ENCODE data around the gene SLC28A2.
"Not testable (repeated sequence)": the region's sequence is repeated elsewhere in the genome, so short reads cannot be mapped to it uniquely, and the experiment has no call there.

SLC28A2 gene, protein sequence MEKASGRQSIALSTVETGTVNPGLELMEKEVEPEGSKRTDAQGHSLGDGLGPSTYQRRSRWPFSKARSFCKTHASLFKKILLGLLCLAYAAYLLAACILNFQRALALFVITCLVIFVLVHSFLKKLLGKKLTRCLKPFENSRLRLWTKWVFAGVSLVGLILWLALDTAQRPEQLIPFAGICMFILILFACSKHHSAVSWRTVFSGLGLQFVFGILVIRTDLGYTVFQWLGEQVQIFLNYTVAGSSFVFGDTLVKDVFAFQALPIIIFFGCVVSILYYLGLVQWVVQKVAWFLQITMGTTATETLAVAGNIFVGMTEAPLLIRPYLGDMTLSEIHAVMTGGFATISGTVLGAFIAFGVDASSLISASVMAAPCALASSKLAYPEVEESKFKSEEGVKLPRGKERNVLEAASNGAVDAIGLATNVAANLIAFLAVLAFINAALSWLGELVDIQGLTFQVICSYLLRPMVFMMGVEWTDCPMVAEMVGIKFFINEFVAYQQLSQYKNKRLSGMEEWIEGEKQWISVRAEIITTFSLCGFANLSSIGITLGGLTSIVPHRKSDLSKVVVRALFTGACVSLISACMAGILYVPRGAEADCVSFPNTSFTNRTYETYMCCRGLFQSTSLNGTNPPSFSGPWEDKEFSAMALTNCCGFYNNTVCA

DNA sequence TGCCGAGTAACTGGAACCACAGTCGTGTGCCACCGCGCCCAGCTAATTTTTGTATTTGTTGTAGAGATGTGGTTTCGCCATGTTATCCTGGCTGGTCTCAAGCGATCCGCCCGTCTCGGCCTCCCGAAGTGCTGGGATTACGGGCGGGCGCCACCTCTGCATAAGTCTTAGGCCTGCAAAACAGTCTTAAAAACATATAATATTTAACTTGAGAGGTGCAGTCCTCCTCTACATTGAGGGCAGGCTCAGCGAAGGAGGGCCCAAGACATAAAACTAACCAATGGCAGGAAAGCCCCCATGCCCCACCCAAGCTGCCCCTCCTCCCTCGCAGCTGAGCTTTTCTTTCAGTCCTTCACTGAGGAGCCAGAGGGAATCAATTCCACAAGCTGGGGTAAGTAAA is at the start of gene SLC28A2:
SLC28A2 (plus strand) TSS at position 347 of the 400 bp plus-strand sequence. CDS start 982 bp downstream, outside the sequence.
- DNase-seq (ENCODE audit: low read depth in 2 of 2) = no peak

DNA sequence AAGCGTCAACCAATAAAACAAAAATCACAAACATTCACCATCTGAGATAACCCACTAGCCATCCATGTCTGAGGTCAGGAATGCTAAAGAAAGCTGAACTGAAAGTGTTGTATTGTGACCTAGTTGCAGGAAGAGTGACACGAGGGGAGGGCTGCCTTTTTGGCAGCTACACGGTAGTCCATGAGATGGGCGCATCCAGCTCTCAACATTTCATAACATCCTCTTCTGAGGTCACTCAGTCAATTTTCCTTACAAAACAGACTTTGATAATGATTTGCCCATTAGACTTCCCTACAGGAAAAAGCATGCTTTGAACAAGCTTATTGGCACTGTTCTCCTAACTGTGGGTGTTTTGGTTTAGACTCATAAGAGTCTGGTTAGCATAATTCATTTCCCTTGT is 48.9 kb upstream of the SLC28A2 start:
- DNase-seq (ENCODE audit: low read depth in 2 of 2) = no peak

DNA sequence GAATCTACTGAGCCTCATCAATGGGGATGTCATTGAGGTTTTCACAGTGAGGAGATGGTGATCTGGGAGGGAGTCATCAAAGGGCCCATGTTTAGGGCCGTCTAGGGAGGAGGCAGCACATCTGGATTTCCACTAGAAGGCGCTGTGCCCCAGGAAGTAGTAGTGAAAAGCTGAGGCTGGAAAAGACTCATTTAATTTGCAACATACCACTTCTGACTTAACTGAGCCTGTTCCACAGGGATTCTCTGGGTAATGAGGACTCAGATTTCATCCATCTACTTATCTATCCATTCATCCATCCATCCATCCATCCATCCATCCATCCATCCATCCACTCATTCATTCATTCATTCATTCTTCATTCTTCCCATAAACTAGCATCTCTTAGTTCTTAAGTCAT is 46.8 kb upstream of the SLC28A2 start:
- no peak for DNase-seq (ENCODE audit: low read depth in 2 of 2)

DNA sequence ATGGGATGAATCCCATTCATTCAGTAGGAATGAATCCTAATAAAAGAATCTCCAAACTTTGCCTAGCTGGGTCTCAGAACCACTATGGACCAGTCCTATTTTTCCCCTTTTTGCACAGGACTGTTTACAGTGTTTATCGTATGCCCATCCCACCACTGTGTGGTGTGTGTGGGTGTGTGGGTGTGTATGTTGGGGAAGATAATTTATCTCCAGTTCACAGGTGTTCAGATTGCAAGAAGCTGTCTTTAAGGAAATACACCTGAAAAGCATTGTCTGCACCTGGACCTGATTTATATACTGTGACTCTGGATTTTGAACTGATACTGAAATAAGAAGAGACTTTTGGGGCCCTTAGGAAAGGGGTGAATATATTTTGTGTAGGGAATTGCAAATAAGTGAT is 39.5 kb upstream of the SLC28A2 start:
- no peak for DNase-seq (ENCODE audit: low read depth in 2 of 2)

DNA sequence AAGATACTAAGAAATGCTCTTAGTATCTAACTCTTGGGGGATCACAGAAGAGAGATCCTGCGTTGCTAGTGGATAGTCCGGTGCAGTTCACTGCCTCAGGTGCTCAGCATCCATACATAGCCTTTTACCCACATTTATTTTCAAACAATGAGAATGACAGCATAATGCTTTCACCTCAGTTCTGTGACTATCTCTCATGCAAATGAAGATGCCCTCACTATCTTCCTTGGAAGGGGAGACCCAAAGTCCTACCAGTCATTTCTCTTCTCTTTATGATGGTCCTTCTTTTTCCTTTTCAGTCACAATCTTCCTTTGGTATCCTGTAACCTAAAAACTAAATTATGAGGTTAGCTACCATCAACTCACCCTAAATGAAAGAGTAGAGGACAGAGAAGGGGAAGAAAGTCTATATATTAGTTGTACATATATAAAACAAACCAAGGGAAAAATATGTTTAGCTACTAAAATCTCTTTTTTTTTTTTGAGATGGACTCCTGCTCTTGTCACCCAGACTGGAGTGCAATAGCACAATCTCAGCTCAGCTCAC is 30.9 kb upstream of the SLC28A2 start:
- no peak for DNase-seq (ENCODE audit: low read depth in 2 of 2)

DNA sequence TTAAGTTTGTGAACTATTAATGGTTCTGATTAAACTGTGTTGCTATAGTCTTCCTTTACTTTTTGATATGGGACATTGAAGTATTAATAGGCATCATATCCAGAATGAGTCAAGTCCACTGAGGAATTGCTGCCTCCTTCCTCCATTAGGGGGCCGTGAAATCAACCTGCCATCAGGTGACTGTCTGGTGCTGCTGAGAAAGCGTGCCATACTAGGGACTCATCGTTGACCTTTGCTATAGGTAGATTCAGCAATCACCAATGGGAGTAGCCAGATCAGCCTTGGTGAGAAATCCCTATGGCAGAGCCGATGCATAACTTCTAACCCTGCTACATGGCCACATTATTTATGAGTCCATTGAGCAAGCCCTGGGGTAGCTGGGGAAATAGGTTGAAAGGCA is 30.1 kb upstream of the SLC28A2 start:
- no peak for DNase-seq (ENCODE audit: low read depth in 2 of 2)

DNA sequence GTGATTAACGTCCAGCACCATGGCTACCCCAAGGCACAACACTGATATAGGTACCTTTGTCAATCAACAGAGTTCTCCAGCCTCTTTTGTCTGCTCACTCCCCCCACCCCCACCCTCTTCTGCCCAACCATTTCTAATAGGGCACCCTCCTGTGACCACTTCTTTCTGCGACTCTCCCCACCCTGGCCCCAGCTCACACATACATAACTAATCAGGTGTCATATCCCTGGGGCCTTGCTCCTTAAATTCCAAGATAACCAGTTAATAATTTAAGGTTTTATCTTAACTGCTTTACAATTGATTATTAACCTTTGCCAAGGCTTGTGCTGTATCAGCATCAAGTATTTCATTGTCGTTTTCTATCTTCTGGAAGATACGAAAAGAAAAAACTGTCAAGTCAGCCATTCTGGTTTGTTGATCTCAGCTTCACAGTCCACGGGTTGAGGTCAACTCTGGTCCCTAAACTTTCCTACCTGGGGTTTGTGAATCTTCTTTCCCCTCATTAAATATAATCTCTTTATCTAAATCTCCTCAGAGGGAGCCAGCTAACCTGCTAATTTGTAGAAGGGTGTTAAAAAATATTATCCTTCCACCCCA is 27.3 kb upstream of the SLC28A2 start:
- no peak for DNase-seq (ENCODE audit: low read depth in 2 of 2)

DNA sequence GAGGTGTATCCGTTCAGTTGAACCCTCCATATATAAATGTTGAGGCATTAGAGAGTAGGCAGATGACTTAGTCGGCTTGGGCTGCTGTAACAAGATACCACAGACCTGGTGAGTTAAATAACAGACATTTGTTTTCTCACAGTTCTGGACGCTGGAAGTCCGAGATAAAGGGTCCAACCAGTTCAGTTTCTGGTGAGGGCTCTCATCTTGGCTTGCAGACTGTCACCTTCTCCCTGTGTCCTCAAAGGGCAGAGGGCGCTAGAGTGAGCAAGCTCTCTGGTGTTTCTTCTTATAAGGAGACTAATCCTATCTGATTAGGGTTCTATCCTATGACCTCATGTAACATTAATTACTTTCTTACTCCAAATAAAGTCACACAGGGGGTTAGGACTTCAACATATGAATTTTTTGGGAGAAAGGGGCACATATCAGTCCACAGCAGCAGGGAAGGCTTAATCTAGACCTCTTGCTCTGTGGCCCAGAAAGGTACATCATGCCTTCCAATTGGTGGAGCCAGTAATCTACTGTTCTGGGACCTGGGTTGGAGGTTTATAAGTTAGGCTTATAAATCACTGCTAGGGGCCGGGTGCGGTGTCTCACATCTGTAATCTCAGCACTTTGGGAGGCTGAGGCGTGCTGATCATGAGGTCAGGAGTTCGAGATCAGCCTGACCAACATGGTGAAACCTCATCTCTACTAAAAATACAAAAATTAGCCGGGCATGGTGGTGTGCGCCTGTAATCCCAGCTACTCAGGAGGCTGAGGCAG is 26.3 kb upstream of the SLC28A2 start:
- DNase-seq (ENCODE audit: low read depth in 2 of 2) = no peak

DNA sequence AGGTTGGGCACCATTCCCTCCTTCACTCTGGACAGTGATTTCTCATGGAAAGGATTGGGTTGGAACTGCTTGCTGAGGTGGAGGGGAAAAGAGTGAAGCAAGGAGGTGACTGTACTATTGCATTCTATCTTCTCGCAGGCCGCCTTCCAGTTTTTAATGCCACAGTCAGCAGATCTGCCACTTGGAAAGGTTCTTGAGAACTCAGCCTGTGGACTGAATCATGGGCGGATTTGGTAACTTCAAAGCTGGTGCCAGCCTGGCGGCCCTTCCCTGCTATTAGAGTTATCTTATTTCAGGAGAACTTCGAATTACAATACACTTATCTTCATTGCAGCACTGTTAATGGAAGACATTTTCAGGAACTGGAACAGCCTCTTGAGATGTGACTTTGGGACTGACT is 23.1 kb upstream of the SLC28A2 start:
- no peak for DNase-seq (ENCODE audit: low read depth in 2 of 2)

DNA sequence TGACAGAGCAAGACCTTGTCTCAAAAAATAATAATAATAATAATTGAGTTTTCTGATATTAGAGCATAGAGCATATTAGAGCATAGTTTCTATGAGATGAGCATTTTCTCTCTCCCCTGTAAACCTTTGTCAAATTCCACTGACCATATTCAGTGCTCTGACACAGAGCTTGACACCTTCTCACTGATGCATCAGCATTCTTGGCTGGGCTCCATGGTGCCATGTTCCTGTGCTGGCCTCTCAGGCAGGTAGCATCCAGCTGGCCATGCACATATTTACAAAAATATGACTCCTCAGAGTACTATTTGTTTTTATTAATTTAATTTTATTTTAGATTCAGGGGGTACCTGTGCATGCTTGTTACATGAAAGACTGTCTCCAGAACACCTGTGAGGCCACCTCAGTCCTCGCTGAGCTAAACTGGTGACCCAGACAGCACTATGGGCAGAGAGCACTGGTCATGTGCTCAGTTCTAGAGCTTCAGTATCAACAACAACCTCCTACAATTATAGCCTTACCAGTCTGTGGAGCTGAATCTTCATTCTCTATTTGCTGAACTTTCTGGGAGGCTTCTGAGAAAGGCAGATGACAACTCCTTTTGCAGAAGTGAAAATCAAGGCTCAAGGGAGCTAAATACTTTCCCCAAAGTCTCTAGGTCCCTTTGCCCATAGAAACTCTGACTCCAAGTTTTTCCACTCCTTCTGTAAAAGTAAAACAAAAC is 21.6 kb upstream of the SLC28A2 start:
- no peak for DNase-seq (ENCODE audit: low read depth in 2 of 2)

DNA sequence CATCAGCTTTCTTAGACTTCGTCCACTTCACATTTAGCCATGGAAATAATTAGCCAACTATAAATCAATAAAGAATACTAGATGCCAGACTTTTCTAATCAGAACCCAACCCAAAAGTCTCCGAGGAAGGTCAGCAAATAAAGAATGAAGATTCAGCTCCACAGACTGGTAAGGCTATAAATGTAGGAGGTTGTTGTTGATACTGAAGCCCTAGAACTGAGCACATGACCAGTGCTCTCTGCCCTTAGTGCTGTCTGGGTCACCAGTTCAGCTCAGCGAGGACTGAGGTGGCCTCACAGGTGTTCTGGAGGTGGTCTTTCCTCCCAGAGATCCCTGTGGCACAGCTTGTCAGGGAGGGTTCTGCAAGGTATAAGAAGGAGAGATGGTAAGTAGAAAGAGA is 20.9 kb upstream of the SLC28A2 start:
- DNase-seq (ENCODE audit: low read depth in 2 of 2) = no peak

DNA sequence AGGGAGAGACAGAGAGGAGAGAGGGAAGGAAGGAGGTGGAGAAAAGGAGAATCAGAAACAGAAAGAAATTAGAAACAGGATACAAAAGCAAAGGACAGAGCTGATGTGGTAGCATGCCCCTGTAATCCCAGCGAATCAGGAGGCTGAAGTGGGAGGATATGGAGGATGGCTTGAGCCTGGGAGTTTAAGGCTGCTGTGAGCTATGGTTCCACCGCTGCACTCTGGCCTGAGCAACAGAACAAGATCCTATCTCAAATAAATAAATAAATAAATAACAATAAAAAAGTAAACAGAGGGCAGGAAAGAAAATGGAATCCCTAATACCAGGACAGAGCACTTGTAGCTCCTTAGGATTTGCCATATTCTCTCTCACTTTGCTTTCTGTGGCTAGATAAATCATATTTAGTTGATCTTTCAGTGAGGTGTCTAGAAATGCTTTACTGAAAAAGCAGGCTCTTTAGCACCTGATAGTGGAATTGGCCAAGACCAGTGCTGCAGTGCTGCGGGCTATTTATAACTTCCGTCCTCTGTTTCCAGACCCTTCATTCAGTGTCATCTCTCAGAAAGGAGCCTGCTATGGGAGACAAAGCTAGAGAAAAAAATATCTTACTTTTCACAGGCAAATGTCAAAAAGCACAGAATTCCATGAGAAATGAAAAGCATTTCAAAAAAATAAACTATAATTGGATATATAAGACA is 20.0 kb upstream of the SLC28A2 start:
- DNase-seq (ENCODE audit: low read depth in 2 of 2) = no peak

DNA sequence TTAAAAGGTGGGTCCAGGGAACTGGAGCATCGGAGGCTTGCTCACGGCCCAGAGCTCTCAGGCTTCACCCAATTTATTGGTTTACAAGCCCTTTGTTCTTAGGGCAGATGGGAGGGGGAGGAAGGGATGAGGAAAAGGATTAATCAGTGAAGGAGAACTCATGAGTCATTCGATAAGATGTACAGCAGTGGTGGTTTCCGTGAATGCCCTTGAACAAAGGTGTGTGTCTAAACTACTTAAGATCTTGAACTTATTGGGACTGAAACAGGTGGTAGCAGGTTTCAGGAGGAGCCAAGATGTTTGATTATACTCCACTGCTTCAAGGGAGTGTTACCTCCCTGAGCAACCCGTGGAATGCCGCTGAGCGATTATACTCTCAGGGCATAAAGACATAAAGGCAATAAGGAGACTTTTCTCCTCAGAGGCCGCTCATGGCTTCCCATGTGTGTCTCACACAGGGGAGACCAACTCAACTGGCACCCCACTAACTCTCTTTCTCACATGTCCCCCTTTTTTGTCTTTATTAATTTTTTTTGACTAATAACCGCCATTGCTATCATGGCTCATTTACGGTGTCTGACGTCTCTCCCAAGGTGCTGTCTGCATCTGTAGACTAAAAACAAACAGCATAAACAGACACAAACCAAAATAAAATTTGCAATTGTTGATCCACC is 17.3 kb upstream of the SLC28A2 start:
- no peak for DNase-seq (ENCODE audit: low read depth in 2 of 2)

DNA sequence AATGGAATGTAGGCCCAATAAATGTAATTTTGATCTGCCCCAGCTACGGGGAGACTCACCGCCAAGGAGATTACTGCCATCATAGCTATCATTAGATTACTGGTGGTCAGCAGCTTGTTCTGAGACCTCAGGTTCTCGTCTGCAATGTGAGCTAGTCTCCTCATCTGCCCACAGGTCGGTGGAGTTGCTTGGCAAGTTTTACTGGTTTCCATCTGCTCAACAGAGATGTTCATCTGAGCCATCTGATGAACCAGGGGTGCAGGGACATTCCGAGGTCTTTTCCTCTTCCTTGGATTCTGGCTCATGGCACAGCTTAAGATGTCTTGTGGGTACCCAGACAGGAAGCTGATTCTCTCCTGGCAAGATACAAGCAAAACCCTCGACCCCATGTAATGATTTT is 15.2 kb upstream of the SLC28A2 start:
- DNase-seq (ENCODE audit: low read depth in 2 of 2) = not testable (repeated sequence)

DNA sequence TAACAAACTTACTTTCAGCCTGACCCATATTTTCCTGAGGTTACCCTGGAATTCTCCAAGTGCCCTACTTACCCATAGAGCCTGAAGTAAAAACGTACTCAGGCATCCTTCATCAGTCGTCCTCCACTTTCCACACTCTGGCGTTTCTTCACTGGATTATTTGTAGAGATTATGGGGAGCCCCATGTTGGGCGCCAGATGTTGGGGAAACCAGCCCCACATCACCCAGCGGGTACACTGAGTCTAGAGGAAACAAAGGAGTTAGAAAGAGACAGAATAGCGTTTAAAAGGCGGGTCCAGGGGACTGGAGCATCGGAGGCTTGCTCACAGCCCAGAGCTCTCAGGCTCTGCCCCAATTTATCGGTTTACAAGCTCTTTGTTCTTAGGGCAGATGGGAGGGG is 9.7 kb upstream of the SLC28A2 start:
- no peak for DNase-seq (ENCODE audit: low read depth in 2 of 2)

DNA sequence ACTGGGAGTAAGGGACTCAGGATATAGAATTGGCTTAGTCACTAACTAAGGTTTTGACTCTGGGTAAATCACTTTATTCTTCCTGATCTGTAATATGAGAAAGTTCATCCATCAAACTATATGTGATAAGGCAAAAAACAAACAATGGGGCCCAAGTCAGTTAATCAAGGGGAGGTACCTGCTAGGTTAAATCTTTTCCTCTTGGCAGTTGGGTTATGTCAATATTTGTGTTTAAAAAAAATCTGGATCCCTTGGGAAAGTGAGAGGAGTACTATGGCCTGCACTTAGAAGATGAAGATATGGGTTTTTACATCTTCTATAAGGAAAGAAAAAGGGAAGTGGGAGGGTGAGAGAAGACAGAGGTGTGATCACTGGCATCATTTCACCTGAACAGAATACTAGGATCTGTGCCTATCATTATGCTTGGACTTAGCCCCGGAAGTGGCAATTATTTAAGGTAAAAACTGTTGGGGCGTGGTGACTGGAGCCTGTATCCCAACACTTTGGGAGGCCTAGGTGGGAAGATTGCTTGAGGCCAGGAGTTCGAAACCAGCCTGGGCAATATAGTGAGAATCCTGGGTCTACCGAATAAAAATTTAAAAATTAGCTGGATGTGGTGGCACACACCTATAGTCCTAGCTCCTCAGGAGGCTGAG is 2.8 kb upstream of the SLC28A2 start:
- DNase-seq (ENCODE audit: low read depth in 2 of 2) = no peak

DNA sequence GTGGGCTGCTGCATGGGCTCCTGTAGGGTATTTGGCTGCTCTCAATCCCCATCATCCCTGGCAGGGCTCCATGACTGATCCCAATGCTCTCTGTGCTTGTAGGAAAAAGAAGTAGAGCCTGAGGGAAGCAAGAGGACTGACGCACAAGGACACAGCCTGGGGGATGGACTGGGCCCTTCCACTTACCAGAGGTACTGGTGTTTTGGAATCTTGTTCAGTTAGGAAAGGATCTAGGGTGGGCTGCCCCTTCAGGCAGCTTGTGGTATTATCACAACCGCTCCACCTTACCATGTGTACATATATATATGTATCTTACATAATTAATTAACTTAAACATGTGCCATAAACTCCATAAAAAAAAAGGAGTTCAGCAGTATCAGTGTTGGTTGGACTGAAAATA is 1.3 kb downstream of the SLC28A2 start:
- no peak for DNase-seq (ENCODE audit: low read depth in 2 of 2)

DNA sequence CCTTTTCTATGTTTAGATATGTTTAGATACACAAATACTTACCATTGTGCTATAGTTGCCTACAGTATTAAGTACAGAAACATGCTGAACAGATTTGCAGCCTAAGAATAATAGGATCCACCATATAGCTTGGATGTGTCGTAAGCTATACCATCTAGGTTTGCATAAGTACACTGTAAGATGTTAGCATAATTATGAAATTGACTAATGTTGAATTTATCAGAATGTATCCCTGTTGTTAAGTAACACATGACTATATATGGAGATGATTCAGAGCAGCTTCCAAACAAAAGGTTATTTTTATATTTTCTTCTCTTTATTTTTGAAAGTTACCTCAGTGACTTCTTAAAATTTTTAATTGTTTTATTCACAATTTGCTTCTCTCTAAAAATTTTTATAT is 2.4 kb downstream of the SLC28A2 start:
- no peak for DNase-seq (ENCODE audit: low read depth in 2 of 2)

DNA sequence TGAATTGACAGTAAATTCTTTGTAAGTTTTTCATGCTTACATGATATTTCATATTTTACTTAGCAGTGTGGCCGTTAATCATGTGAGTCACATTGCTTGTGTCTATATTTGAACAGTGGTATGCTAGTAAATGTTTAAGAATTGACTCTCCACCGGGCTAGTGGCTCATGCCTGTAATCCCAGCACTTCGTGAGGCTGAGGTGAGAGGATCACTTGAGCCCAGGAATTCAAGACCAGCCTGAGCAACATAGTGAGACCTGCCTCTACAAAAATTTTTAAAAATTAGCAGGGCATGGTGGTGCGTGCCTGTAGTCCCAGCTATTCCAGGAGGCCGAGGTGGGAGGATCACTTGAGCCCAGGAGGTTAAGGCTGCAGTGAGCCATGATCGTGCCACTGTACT is 2.8 kb downstream of the SLC28A2 start:
- not testable (repeated sequence) for DNase-seq (ENCODE audit: low read depth in 2 of 2)

DNA sequence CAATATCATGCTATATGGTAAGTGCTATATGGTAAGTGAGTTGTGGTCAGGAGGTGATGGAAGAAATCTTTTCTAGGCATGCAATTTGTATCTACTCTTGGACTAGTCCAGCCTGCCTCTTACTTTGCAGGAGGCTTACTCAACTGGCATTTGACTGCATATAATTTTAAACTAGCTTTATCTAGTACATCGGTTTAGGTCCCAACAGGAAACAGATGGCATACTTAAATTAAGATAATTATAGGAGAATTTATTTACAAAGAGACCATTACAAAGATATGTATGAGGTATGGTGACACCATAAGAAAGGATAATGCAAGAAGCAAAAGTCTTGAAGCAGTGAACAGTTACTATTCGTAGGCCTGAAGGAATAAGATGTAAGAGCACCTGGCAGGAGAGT is 7.8 kb downstream of the SLC28A2 start:
- DNase-seq (ENCODE audit: low read depth in 2 of 2) = no peak

All from stimulated activated CD8-positive, alpha-beta memory T cell treated with anti-CD3 and anti-CD28 coated beads, Interleukin-7, amount 100 ng/mL, for 1 hour (primary cell).